A673 (cell line): ENCODE data around the gene PNN.

ENCODE experiments used
- CTCF ChIP-seq: fragments of 300-800, 200-600 bp; sonication (generic); conservative IDR thresholded peaks from 2 replicates; pipeline ENCODE4 v1.5.1; 2017; ENCODE audit warnings: low read depth, mild to moderate bottlenecking, antibody characterized with exemption, low read length, moderate library complexity, mixed read lengths
- EZH2 ChIP-seq: fragments of 200-600 bp; sonication (generic); IDR thresholded peaks from 2 replicates; pipeline ENCODE4 v1.6.1; 2017; ENCODE audit warnings: borderline replicate concordance, low read depth, mild to moderate bottlenecking, mixed read lengths, antibody characterized with exemption, low read length; ENCODE audit not compliant: poor library complexity, severe bottlenecking

- TF ChIP-seq CTCF (no peak), EZH2 (no peak)
These were observed 600 bp downstream of the PNN start for GRCh38 chr14:39175445-39176262.
